ENCODE measurements around the gene CSF1R.

DNA sequence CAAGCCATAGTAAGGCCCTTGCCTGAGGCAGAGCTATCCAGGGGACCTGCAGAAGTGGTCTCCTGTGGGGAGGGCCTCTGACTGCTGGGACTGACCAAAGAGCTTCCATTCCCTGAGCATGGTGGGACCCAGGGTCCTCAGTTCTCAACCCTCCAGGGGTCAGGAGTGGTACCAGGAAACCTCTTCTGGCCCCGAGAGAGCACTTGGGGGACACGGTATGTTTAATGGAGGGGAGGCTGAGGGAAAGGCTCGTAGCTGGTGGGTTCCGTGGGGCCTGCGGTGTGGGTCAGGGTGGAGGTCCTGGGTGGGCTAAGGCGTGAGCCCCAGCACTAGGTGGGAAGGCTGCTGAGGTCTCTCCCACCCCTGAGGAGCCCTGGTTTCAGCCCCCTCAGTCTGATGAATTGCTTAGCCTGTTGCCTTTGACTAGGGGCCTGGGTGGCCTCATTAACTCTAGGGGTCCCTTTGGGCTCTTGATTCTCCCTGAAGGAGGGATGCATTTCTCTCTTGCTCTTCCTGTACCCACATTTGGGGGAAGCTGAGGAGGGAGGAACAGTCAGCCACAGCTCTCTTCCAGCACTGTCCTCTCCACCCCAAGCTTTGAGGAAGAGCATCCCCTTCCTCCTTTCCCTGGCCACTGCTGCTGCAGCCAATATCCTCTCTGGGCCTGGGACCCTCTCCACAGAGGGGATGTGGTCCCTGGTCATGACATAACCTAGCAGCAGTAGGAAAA, 34.0 kb downstream of the CSF1R start:
- TF ChIP-seq, protein P1, sequence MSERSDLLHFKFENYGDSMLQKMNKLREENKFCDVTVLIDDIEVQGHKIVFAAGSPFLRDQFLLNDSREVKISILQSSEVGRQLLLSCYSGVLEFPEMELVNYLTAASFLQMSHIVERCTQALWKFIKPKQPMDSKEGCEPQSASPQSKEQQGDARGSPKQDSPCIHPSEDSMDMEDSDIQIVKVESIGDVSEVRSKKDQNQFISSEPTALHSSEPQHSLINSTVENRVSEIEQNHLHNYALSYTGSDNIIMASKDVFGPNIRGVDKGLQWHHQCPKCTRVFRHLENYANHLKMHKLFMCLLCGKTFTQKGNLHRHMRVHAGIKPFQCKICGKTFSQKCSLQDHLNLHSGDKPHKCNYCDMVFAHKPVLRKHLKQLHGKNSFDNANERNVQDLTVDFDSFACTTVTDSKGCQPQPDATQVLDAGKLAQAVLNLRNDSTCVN (tag by site-specific recombination; optimal IDR thresholded peaks at IDR 0.05), result no peak
- TF ChIP-seq, protein P2, sequence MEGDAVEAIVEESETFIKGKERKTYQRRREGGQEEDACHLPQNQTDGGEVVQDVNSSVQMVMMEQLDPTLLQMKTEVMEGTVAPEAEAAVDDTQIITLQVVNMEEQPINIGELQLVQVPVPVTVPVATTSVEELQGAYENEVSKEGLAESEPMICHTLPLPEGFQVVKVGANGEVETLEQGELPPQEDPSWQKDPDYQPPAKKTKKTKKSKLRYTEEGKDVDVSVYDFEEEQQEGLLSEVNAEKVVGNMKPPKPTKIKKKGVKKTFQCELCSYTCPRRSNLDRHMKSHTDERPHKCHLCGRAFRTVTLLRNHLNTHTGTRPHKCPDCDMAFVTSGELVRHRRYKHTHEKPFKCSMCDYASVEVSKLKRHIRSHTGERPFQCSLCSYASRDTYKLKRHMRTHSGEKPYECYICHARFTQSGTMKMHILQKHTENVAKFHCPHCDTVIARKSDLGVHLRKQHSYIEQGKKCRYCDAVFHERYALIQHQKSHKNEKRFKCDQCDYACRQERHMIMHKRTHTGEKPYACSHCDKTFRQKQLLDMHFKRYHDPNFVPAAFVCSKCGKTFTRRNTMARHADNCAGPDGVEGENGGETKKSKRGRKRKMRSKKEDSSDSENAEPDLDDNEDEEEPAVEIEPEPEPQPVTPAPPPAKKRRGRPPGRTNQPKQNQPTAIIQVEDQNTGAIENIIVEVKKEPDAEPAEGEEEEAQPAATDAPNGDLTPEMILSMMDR (tag by site-specific recombination; IDR thresholded peaks at IDR 0.05), result no peak
- TF ChIP-seq ZBTB21 (tag by site-specific recombination; IDR thresholded peaks at IDR 0.05) (no peak), ZNF274 (IDR thresholded peaks at IDR 0.05; ENCODE audit: low read length) (no peak), ZNF274 (tag by site-specific recombination; IDR thresholded peaks at IDR 0.05; ENCODE audit: borderline replicate concordance) (no peak)

Data from HEK293 (cell line).